ENCODE measurements around the gene VIL1.

- no peak for TF ChIP-seq CTCF (IDR thresholded peaks at IDR 0.05; ENCODE audit: insufficient read depth, low read length, poor library complexity, severe bottlenecking)
- TF ChIP-seq EZH2phosphoT487 (conservative IDR thresholded peaks at IDR 0.05; ENCODE audit: low read length) = no peak
Observed at GRCh38 chr2:218456849-218457248, 37.9 kb downstream of the VIL1 start.

All from SU-DHL-6 (cell line).